ENCODE data around the gene WDFY3.
"Not testable (repeated sequence)": the region's sequence is repeated elsewhere in the genome, so short reads cannot be mapped to it uniquely, and the experiment has no call there.

Gene WDFY3

DNA sequence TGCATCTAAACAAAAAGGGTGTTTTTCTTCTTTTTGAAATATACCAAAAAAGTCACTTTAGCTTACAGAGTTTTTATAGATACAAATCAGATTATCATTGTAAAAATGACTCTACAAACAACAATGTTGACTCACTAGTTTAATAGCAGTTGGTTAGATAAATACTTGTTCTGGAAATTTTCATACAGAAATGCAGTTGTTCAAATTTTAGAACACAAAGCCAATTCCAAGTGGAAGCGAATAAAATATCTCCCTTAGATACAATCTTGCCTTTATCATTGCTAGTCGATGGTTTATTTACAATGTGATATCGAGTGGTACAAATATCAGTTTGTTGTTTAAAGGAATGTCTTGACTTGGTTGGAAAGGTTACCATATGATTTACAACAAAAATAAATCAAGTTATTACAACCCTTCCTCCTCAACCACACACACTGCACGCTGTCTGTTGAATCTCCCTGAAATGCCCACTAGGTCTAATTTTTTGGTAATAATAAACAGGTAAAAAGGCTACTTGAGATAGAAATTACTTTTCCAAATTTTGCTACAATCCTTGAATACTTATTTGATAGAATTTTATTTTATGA is 268.8 kb downstream of the WDFY3 start:
- no peak for DNase-seq

DNA sequence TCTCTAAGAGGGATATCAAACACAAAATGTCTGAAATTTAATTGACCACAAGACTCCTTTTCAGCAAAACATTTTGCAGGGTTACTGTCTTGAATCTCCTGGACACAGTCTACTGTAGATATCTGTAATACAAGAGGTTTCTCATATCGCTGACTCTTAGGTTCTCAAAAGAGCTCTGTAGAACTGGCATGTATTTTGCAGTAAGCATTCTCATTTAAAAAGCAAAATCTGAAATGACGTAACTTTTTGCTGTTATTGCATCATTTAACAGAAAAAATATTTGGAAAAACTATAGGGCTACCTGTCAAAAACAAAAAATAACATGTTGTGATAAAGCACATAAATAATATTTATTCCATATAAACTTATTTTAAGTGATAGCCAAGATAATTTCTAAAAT is 269.3 kb downstream of the WDFY3 start:
- DNase-seq = no peak

DNA sequence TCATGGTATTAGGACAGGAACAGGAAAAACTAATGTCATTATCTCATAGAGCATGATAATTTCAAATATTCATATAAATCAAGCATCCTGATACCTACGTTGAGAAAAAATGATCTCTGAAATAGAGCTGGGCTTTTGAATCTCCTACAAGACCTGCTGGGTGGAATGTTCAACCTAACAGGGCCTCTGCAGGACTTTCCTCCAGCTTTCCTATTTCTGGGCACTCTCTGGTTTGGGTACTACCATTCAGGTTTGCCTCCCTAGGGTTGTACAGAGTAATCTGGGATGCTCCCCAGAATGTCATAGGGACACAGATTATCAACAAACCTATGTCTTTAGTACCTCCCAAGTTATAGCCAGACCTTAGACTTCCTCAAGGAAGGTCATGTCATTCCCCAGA is 274.7 kb downstream of the WDFY3 start:
- no peak for DNase-seq

DNA sequence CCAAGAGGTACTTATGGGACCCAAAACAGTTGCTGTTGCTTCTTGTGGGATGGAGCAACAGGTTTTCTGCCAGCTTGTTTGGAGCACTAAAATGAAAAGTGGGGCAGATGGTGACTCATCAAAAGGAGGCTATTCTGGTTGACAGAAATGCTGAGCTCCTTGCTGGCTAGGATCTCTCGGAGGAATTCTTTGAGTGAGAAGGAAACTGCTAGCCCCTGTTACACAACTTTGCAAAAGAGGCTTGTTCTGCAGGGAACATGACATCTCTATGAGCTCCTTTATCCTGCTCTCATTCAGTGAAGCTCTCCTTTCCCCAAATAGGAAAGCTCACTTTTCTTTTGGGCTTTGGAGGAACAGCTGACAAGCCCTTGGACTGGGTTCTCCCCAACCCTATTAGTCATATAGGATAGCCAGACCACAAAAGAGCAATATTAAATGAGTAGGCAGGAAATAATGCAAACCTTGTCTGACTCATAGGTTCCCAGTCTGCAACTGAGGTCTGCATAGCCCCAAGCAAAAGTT is 275.3 kb downstream of the WDFY3 start:
- DNase-seq = peak; percentile 38

DNA sequence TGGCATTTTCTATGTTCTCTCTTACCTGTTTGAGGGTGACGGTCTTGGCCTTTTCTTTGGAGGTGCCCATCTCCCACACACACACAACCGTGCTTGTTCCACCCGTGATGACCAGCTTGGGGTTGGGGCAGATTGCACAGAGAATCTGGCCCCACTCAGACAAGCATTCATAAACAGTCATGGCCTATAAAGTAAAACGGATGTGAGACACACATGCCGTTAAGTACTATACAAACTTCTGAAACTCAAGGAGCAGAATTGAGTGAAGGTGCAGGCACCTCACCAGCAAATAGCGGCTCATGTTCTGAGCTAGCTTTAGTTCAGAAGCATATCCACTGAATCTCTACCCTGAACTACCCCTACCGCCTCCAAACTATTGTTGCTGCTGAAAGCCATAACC is 276.0 kb downstream of the WDFY3 start:
- DNase-seq = no peak

DNA sequence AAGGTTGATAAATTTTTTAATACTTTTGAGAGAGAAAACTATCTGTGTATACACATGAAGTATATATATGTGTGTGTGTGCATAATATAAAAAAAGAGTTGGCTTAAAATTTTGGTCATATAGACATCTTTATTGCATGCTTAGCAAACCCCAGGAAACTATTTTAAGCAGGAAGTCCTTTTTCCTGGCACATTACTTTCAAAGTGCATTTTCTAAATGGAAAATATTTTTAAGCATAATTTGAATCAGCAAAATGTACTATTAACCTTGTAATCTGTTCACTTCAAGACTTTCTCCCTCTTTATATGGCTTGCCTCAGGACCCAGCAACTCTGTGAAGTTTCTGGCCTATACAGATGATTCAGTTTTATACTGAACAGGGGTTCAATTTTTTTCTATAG is 277.3 kb downstream of the WDFY3 start:
- DNase-seq = no peak

DNA sequence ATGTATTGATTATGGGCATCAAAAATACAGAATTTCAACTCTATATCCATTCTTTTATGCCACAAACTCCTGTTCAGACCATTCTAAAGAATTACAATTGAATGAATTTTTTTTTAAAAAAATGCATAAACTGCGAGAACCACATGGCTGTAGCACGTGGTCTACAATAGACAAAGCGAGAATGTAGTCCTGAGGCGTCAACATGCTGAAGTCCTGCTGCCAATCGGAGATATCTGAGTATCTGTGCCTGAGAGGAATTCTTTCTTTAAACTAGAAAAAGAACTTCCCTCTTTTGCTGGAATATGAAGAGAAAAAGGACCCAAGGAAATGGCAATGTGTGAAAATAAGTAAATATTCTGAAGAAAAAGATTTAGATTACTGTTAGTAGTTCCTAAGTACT is 277.9 kb downstream of the WDFY3 start:
- DNase-seq = no peak

DNA sequence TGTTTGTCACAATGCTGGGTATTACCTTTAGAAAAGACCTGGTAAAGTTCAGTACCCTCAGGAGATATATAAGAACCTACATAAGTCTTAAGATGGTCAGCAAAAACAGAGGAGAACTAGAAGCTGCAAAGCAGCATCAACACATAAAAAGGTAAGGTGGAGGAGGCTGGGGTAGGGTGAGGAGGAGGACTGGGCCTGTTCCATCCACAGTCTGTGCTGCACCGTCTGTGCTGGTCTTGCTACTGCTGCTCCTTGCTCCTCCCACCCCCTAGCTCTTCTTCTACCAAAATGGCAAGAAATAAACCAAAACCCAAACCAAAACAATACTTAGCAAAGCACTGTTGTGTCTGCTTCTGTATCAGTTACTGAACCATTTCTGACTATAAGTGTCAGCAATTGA is 281.4 kb downstream of the WDFY3 start:
- DNase-seq = no peak

DNA sequence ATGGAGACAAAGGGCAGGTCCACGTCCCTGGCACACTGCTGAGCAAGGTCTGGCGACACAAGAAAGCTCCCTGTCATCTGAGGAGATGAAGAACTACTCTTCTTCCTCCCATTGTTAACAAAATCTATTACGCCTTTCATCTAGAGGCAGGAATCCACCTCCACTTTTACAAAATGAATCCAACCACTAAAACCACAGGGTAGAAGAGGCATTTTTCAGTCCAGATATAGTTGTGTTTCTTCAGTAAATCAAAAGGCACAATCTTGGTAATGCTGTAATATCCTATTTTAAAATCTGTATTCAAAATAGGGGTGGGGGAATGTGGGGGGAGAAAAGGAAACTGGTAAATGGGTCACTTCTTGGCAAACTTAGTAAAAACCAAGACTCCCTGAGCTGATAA is 282.1 kb downstream of the WDFY3 start:
- no peak for DNase-seq

DNA sequence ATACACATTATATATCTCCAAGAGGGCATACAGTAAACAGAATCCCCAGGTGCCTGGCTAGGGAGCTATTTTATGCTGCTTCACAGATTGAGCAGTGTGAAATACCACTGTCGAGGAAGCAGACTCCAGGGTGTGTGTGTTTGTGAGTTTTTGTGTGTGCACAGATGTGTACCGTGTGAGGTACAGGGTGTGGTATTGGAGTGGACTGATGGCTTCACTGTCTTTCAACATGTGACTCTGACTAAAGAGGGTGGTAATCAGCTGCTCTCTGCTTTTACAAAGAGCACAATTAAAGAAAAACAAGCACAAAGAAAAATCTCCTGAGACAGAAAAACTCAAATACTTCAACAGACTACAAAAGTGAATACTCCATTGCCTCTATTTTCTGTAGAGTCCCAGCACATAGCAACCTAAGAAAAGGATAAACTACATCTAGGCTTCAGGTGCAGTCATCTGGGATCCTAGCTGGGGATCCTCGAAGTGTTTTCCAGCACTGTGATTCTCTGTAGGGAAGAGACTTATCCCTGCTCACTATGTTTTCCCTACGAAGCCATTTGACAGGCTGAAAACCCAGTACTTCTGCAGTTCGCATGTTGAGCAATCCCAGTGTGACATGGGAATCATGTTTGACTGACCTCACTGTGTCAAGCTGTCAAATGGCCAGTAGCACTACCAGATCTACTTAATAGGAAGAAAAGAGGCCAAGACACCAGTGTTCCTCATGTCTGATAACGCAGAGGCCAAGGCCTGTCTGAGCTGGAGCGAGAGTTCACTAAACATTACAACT is 283.2 kb downstream of the WDFY3 start:
- DNase-seq = no peak

DNA sequence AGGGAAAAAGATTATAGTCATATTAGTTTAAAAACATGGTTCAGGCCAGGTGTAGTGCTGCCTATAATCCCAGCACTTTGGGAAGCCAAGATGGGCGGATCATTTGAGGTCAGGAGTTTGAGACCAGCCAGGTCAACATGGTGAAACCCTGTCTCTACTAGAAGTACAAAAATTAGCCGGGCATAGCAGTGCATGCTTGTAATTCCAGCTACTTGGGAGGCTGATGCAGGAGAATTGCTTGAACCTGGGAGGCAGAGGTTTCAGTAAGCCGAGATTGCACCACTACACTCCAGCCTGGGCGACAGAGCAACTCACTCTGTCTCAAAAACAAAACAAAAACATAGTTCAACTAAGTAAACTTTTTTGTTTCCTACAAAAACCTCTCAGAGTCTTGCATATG is 283.8 kb downstream of the WDFY3 start:
- DNase-seq = not testable (repeated sequence)

DNA sequence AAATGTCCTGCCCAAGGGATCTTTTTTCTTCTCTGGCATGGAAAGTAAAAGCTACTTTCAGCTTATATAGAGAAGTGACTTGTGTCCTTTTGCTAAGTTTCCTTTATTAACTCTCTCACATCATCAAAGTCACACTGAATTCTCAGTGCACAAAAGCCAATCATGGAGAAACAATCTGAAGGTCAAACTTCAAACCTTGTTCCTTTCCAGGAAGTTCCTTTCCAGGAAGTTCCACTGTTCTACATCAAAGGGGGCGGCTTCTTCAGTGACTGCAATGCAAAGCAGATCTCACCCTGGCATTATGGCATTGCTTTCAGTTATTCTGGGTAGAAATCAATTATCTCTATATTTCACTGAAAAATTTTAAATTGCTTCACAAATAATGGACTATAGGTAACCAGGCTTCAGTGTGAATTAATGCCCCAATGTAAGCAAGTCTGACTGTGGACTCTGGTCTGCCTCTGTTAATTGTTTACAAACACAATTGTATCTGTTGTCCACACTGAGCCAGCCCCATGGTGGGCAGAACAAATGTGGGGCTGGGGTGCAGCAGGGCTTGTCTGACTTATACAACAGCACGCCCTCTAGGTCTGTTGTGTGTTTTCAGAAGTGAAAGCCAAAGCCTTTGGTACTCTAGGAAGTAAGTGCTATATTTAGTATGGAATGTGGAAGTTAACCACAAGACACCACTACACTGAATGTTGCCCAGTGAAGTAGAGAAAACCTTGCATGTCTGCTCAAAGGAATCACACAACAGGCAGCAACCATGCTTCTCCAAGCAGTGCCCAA is 284.8 kb downstream of the WDFY3 start:
- no peak for DNase-seq

DNA sequence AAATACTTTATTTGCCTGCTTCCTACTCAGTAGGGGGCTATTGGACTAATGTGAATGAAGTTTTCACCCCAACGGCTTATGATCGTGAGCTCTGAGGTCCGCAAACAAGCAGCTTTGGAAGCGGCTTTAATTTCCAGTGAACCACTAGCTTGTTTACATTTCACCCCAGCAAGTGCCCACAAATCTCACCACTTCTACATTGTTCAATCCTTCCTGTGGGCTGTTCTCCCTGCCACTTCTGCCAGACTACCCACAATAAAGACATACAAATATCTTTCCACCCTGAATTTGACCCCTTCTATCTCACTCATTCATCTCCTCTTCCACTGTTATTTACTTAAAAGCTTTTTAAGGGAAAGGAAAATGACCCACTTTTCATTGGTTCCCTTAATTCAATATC is 285.5 kb downstream of the WDFY3 start:
- no peak for DNase-seq

DNA sequence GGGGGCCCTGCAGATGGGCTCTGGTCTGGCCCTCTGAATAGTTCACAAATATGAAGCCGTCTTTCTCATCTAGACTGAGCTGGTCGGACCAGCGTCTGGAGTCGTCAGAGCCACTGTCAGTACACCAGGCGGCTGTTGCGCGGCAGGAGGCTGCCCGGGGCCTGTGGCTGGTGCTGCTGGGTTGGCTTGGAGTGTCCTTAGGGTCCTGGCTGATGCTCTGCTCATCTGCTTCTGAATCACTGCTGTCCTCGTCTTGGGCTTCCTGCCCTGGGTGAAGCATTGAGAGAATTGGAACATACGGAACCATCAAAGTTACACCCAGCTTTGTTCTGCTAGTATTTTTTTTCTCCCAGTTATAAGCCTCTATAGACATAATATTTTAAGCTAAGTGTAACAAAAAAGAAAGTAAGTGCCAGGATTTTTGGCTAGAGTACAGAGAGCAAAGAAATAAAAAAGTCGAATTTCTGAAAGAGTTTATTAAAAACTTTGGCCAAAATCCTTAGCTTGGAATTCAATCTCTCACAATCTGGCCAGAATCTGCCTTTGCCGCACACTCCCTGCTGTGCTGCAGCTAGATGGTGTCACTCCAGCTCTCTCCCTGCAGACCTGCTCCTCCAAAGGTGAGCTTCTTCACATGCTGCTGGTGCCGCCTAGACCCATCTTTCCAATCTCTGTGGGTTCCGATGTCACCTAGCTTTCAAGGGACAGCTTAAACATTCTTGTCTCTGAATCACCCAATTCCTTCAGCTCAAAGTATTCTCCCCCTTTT is 287.3 kb downstream of the WDFY3 start:
- no peak for DNase-seq

DNA sequence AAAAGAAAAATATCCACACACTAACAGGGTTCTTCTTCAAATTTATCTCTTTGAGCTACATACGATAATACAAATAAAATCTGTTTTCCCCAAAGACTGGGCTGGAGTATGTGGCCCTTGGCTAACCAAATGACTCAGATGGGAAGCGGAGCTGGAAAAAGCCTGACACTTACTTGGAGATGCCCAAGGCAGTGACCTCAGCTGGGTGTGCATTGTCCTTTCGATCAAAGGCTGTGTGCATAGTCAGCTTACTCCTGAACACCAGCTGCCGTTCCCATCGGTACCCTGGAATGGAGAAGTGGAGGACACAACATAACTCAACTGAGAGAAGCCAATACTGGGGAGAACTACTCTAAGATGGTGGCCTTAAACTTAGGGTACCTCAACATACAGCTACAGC is 288.5 kb downstream of the WDFY3 start:
- no peak for DNase-seq

DNA sequence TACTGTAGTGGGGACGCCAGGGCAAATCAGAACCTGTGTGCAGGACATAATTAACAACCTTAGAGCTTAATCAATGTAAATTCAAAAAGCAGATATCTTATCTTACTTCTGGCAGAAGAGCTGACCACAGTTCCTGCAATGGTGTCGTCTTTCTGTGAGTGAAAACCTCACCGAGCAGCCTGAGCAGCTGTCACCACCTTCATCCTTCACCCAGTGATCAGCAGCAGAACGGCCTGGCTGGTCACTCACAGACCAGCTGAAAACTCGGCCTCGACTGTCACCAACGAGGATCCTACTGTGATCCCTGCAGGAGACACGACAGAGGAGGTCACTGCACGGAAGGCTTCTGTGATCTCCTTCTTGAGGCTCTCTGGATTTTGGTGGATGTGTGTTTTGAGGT is 289.4 kb downstream of the WDFY3 start:
- DNase-seq = no peak

DNA sequence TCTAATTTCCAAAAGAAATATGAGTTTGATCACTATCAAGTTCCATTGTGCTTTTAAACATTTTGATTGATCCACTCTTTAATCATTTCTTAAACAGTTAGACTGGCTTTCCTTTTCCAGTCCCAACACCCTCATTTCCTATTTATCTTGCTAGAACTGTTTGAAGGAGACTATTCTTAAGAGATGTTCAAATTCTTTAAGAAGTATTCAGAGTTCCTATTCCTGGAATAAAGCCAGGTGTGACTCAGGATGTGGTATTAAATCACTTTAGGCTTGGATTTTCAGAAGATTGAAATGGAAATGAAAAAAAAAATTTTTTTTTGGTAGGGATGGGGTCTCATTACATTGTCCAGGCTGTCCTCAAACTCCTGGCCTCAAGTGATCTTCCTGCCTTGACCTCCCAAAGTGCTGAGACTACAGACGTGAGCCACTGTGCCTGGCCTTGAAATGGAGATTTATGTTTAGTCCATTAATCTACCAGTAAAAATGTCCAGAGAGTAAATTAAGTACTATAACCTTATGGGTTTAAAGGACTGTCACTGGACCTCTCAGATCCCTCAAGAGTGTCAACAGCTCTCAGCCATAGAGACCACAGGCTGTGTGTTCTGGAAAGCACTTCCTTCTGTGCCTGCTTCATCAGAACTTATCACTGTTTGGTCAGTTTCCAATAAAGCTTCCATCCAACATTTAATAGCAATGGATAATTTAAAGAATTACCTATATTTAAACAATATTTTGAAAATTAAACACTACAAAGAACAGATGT is 292.8 kb downstream of the WDFY3 start:
- no peak for DNase-seq

DNA sequence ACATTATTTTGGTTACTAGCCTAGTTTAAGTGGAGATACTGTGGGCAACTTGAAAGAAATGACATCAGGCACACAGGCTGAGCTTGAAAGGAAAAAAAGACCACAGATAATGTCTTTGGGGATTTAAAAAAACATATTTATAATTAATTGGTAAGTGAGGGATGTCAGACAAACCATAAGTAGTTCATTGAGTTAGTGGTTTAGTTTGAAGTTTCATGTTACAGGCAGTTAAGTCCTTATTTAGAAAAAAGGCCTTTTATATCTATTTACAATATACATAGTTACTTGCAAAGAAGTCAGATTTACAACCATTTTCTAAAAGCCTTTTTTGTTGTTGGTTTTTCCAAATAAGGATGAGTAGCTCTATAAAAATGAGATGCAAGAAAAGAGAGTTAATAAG is 294.3 kb downstream of the WDFY3 start:
- no peak for DNase-seq

DNA sequence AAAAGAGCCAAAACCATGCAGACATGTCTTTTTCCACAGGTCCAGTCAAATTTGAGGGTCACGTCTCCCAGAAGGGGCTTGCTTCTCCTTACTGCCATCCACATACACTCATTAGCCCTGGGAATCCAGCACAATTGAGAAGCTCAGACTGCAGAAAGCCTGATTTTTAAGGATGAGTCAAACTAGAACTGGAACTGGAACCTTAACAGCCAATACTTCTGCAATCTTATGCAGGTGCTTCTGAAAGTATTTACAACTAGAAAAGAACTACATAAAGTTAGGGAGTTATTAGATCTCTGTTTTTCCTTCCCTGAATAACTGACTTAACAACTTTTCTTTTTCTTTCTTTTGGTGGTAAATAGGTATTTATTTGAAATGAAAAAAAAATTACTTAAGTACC is 297.3 kb downstream of the WDFY3 start:
- no peak for DNase-seq

DNA sequence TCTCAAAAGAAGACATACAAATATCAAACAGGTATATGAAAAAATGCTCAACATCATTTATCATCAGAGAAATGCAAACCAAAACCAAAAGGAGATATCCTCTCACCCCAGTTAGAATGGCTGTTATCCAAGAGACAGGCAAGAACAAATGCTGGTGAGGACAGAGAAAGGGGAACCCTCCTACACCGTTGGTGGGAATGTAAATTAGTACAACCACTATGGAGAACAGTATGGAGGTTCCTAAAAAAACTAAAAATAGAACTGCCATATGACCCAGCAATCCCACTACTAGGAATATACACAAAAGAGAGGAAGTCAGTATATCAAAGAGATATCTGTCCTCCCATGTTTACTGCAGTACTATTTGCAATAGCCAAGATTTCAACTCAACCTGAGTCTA is 300.1 kb downstream of the WDFY3 start:
- no peak for DNase-seq

DNA sequence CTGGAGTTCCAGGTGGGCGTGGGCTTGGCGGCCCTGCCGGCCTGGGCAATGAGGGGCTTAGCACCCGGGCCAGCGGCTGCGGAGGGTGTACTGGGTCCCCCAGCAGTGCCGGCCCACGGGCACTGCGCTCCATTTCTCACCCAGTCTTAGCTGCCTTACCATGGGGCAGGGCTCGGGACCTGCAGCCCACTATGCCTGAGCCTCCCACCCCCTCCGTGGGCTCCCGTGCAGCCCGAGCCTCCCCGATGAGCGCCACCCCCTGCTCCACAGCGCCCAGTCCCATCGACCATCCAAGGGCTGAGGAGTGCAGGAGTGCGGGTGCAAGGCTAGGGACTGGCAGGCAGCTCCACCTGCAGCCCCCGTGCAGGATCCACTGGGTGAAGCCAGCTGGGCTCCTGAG is 301.7 kb downstream of the WDFY3 start:
- not testable (repeated sequence) for DNase-seq

DNA sequence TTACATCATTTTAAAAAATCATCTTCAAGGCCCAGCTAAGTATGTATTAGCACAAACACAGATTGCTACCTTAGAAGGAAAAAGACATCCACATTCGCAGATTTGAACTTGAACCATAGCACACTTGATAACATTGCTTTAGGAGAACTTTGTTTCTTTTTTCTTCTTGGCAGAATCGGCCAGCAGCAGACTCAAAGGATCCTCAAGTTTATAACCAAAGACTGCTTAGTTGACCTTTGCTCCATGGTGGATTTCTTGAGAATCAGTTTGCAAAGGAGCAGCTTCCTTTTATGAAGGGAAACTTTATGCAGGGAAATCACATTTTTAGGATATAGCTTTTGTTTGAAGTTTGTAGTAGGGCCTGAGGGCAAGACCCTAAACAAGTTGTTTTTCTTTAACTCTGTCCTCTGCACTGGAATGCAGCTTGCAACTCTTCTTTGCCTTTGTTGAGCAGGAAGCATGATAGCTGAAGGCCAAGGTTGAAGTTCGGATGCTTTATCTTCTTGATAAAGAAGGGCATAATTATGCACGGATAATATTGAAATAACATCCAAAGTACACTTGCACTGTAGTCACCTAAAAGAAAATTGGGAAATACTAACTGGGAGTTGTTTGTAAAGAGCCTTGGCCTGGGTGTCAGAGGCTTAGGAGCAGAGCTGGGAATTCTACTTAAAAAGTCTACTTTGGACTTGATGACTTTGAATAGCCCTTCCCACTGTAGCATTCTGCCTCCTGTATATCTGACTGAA is 305.1 kb downstream of the WDFY3 start:
- no peak for DNase-seq

Measured in GOT3 (cell line).